ENCODE results near the gene LRMDA.

DNA sequence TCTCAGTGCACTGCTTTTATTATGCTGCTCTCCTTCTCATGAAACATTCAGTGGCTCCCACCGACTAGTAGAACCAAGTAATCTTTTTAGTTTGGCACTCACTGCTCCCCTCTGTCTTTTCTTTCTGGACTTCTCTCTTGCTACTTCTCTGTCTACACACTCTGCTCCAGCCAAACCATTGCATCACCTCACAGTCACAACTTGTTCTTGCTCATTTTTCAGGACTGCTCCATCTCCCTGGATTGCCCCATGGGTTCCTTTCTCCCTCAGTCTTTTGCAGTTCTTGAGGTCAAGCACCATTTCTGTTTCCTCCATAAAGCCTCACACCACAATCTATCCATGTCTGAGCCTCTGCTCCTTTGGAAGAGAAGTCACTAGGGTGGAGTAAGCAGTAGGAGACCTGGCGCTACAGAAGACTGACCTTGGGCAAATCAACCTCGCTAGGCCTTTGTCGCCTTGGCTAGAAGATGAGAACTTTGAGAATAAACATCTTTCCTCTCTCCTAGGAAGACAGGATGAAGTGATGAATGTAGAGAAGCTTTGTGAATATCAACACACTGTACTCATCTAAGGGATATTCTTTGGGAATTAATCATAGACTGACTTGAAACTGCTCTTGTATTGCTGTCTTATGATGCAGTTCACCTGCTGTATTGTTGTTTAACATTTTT is 186.2 kb downstream of the LRMDA start:
- TF ChIP-seq, protein P1, sequence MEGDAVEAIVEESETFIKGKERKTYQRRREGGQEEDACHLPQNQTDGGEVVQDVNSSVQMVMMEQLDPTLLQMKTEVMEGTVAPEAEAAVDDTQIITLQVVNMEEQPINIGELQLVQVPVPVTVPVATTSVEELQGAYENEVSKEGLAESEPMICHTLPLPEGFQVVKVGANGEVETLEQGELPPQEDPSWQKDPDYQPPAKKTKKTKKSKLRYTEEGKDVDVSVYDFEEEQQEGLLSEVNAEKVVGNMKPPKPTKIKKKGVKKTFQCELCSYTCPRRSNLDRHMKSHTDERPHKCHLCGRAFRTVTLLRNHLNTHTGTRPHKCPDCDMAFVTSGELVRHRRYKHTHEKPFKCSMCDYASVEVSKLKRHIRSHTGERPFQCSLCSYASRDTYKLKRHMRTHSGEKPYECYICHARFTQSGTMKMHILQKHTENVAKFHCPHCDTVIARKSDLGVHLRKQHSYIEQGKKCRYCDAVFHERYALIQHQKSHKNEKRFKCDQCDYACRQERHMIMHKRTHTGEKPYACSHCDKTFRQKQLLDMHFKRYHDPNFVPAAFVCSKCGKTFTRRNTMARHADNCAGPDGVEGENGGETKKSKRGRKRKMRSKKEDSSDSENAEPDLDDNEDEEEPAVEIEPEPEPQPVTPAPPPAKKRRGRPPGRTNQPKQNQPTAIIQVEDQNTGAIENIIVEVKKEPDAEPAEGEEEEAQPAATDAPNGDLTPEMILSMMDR (optimal IDR thresholded peaks at IDR 0.05 in 1 of 3, IDR thresholded peaks at IDR 0.05 in 1 of 3, conservative IDR thresholded peaks at IDR 0.05 in 1 of 3; ENCODE audit: extremely low read depth in 1 of 3, insufficient read depth in 2 of 3, low read length in 3 of 3): no peak
- no peak for TF ChIP-seq EZH2 (IDR thresholded peaks at IDR 0.05; ENCODE audit: low read length)

All from keratinocyte (primary cell).